ENCODE data around the gene VPS13C. TPM values are rescaled to one million over a fixed set of nuclear protein-coding genes. Genes with fewer than 3 reads are reported as not detected.

VPS13C gene
- total RNA-seq, 1 experiment from 2014 or later: 40.0 TPM

DNA sequence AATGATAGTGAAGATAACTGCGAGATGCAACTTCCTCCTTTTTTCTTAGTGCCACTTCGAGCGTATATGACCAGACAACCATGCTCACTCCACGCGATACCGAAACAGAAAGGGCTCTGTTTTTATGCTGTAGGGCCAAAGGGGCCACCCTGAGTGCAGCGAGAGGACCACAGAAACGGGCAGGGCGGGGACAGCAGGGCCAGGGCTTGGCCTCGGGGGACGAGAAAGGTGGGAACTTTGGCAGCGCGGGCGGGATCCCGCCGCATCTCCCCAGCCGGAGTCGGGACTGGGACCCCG is 483 bp downstream of the VPS13C start:
- Histone ChIP-seq H3K9me2 (ENCODE audit: insufficient read depth) (no peaks in the 10 kb centered on the region), H3K79me2 (ENCODE audit: low read depth) (peaks cover 54% of the 10 kb centered on the region), H3K9me3 (ENCODE audit: insufficient read depth, low read depth) (no peaks in the 10 kb centered on the region), H3K27ac (peak overlapping the region; percentile 44), H3K4me1 (replicated peaks; ENCODE audit: insufficient read depth) (peaks cover 55% of the 10 kb centered on the region), H3F3A (ENCODE audit: insufficient read depth, low read depth) (peaks cover 26% of the 10 kb centered on the region), H3K4me2 (peak overlapping the region; percentile 93), H3K4me3 (peak overlapping the region; percentile 85), H4K20me1 (ENCODE audit: insufficient read depth) (no peaks in the 10 kb centered on the region), H3K36me3 (ENCODE audit: low read depth) (0 out of 2 replicates have a peak, but pooled peaks cover 2% of the 10 kb centered on the region), H3K27me3 (ENCODE audit: insufficient read depth, low read depth) (no peaks in the 10 kb centered on the region), H2AFZ (peak overlapping the region; percentile 91)
- peak; percentile 38 to 49 for DNase-seq
- TF ChIP-seq EZH2 (IDR thresholded peaks at IDR 0.05; ENCODE audit: low read depth): no peak
- TF ChIP-seq CTCF (conservative IDR thresholded peaks at IDR 0.05): no peak
- POLR2A ChIA-PET (ENCODE audit: unreplicated experiment): no interaction called here
- BruUV-seq (replicated peaks): TSS peak; percentile 37
- CTCF ChIA-PET: interaction anchor here (0.6 to 1.1 kb wide), 3 partner anchors 14 to 59 kb away, joined by 3 to 8 read pairs (median 5); no protein-coding TSS in a partner anchor
- intact Hi-C loops (cut with micrococcal nuclease; ENCODE audit: unreplicated experiment): no loop called here

DNA sequence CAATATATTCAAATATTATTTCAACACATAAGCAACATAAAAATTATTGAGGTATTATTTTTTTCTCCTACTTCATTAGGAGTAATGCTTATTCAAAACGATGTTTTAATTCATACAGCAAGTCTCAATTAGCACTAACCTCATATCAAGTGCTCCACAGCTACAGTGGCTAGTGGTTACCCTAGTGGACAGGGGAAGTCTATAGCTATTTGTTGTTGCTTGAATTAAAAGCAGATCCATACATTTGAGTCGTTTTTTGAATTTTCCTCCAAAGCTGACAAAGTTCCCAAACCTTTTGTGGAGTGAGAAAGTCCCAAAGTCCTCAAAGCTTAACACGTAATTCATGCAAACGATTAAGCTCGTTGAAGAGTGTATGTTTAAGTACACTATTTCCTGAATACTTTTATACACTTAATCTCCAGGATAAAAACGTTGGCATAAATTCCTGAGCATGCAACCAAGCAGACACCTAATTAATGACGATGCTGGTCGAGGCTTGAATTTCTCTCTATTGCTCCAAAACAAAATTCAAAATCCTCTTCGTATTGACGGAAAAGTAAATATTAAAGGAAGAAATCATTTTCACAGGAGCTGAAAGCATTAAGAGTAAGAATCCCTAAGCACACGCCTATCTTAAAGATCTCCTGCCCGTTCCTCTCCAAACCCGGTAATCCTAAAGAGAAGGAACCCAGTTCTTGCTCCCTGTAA is 985 bp downstream of the VPS13C start:
- no peak for TF ChIP-seq EZH2 (IDR thresholded peaks at IDR 0.05; ENCODE audit: low read depth)
- no peak for TF ChIP-seq CTCF (conservative IDR thresholded peaks at IDR 0.05)
- H3K9me2 ChIP-seq (ENCODE audit: insufficient read depth): no peaks in the 10 kb centered on the region
- peak overlapping the region; percentile 91 for H2AFZ ChIP-seq
- peaks cover 54% of the 10 kb centered on the region for H3K4me1 ChIP-seq (replicated peaks; ENCODE audit: insufficient read depth)
- peak overlapping the region; percentile 93 for H3K4me2 ChIP-seq
- no peaks in the 10 kb centered on the region for H4K20me1 ChIP-seq (ENCODE audit: insufficient read depth)
- peaks cover 59% of the 10 kb centered on the region for H3K79me2 ChIP-seq (ENCODE audit: low read depth)
- peaks cover 22% of the 10 kb centered on the region for H3F3A ChIP-seq (ENCODE audit: insufficient read depth, low read depth)
- peak overlapping the region; percentile 85 for H3K4me3 ChIP-seq
- ChIA-PET CTCF (interaction anchor here (0.6 to 1.1 kb wide), 2 partner anchors 14 to 15 kb away, joined by 5 to 8 read pairs; no protein-coding TSS in a partner anchor), POLR2A (ENCODE audit: unreplicated experiment) (no interaction called here)
- intact Hi-C loops (cut with micrococcal nuclease; ENCODE audit: unreplicated experiment): no loop called here
- H3K27ac ChIP-seq: peak overlapping the region; percentile 44
- no peaks in the 10 kb centered on the region for H3K9me3 ChIP-seq (ENCODE audit: insufficient read depth, low read depth)
- DNase-seq: no peak
- H3K36me3 ChIP-seq (ENCODE audit: low read depth): 0 out of 2 replicates have a peak, but pooled peaks cover 2% of the 10 kb centered on the region
- BruUV-seq (replicated peaks): no TSS peak
- H3K27me3 ChIP-seq (ENCODE audit: insufficient read depth, low read depth): no peaks in the 10 kb centered on the region

DNA sequence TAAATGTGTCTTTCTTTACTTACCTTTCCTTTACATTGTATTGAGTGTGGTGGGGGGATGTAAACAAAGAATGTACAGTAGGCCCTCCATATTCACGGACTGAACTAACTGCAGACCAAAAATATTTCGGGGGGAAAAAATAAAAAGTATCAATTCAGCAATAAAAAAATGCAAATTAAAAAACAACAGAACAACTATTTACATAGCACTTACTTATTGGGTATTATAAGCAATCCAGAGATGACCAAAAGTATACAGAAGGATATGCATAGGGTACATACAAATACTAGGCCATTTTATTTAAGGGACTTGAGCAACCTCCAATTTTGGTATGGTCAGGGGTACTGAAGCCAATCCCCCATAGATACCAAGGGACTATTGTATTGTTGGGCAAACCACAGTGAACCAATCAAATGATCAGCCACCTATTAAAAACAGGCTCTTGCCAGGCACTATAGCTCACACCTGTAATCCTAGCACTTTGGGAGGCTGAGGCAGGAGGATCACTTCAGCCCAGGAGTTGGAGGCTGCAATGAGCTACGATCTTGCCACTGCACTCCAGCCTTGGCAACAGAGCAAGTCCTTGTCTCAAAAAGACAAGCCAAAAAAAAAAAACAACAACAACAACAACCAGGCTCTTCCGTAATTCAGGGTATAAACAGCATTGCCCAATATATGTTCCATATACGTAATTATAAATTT is 1.8 kb downstream of the VPS13C start:
- H3K9me2 ChIP-seq (ENCODE audit: insufficient read depth): no peaks in the 10 kb centered on the region
- TF ChIP-seq CTCF (conservative IDR thresholded peaks at IDR 0.05): no peak
- no peak for TF ChIP-seq EZH2 (IDR thresholded peaks at IDR 0.05; ENCODE audit: low read depth)
- BruUV-seq (replicated peaks): no TSS peak

More for the DNA sequence above, 1.8 kb downstream of the VPS13C start:
- Histone ChIP-seq H4K20me1 (ENCODE audit: insufficient read depth) (no peaks in the 10 kb centered on the region), H3K4me2 (peak overlapping the region; percentile 93), H3K27ac (no peak overlapping the region), H3K4me3 (no peak overlapping the region), H3K4me1 (replicated peaks; ENCODE audit: insufficient read depth) (peaks cover 46% of the 10 kb centered on the region), H3K36me3 (ENCODE audit: low read depth) (0 out of 2 replicates have a peak, but pooled peaks cover 2% of the 10 kb centered on the region), H3K79me2 (ENCODE audit: low read depth) (peaks cover 67% of the 10 kb centered on the region), H3K9me3 (ENCODE audit: insufficient read depth, low read depth) (no peaks in the 10 kb centered on the region), H3F3A (ENCODE audit: insufficient read depth, low read depth) (peaks cover 16% of the 10 kb centered on the region), H3K27me3 (ENCODE audit: insufficient read depth, low read depth) (no peaks in the 10 kb centered on the region), H2AFZ (no peak overlapping the region)
- no peak for DNase-seq
- ChIA-PET CTCF (no interaction called here), POLR2A (ENCODE audit: unreplicated experiment) (no interaction called here)
- intact Hi-C loops (cut with micrococcal nuclease; ENCODE audit: unreplicated experiment): no loop called here
